Upper lobe of left lung (tissue), 6 donors: ENCODE measurements around the gene GATAD2A. TPM values are rescaled to one million over a fixed set of nuclear protein-coding genes. Genes with fewer than 3 reads are reported as not detected.
A peak's percentile ranks its signal among the peaks of the same experiment; 100 is the strongest.

Experiments used
- ATAC-seq, 2 donors: fragments of 200-7000 bp; cut with Tn5 transposase; one replicate each; pipeline ENCODE4 v1.9.1; 2022; ENCODE audit warnings: mild to moderate bottlenecking in 2 of 2, moderate library complexity in 2 of 2; ENCODE audit not compliant: low FRiP score in 2 of 2
- DNase-seq, 2 donors: peaks; one replicate each; pipeline ENCODE4 v3.0.0-alpha.2; 2019 to 2020
- H3K27ac ChIP-seq, 4 donors: fragments of 200-600 bp; sonication (generic); one replicate each; pipeline ENCODE4 v1.5.1; 2016 to 2019
- H3K27me3 ChIP-seq, 4 donors: fragments of 200-600 bp; sonication (generic); one replicate each; pipeline ENCODE4 v1.5.1; 2017 to 2019
- H3K36me3 ChIP-seq, 4 donors: fragments of 200-600 bp; sonication (generic); one replicate each; pipeline ENCODE4 v1.5.1; 2016 to 2019
- H3K4me1 ChIP-seq, 4 donors: fragments of 200-600 bp; sonication (generic); one replicate each; pipeline ENCODE4 v1.5.1; 2018 to 2019
- H3K4me3 ChIP-seq, 4 donors: fragments of 200-600 bp; sonication (generic); one replicate each; pipeline ENCODE4 v1.5.1; 2017 to 2019; ENCODE audit warnings: mild to moderate bottlenecking in 2 of 4, moderate library complexity in 1 of 4
- H3K9me3 ChIP-seq, 4 donors: fragments of 200-600 bp; sonication (generic); one replicate each; pipeline ENCODE4 v1.5.1; 2018 to 2019
- CTCF ChIP-seq, 6 experiments: fragments of 450-650 bp in 4 of 6; fragments of 200-600 bp in 2 of 6; sonication (generic) in 2 of 6; IDR thresholded peaks; one replicate each; pipeline ENCODE4 v1.5.1; 2016 to 2019; ENCODE audit warnings: antibody characterized with exemption in 6 of 6
- EP300 ChIP-seq, 4 donors: sonication (generic); formaldehyde crosslinking; IDR thresholded peaks; one replicate each; pipeline ENCODE4 v1.5.1; 2017; ENCODE audit warnings: antibody characterized with exemption in 4 of 4, control low read depth in 2 of 4
- POLR2A ChIP-seq, 4 donors: fragments of 450-650 bp; IDR thresholded peaks; one replicate each; pipeline ENCODE4 v1.5.1; 2016 to 2017; ENCODE audit warnings: antibody characterized with exemption in 4 of 4, mild to moderate bottlenecking in 2 of 4
- POLR2AphosphoS5 ChIP-seq, 2 donors: sonication (generic); formaldehyde crosslinking; IDR thresholded peaks; one replicate each; pipeline ENCODE4 v1.5.1; 2017; ENCODE audit warnings: antibody characterized with exemption in 2 of 2
- WGBS, 2 donors: methylation state at CpG; one replicate each; pipeline ENCODE4 v1.1.5; 2017 to 2018; 5-methylcytosine and 5-hydroxymethylcytosine counted together
- total RNA-seq, 6 donors: library from RNA; depleted of rRNA in 4 of 6; stranded (reverse); fragments of >200 nt in 4 of 6; gene quantifications; one replicate each; pipeline versions ENCODE4 v1.1.0 to v1.2.1, GENCODE V29; 2016 to 2021
- donor health status: DM: no; HTN: no; CAD: no; lungs with moderate emphysema.
- donor health status: DM: no; HTN: yes; CAD: no; lungs with severe emphysema.

The GATAD2A gene
- total RNA-seq, 6 donors from 2014 or later, result 60.8 to 182 (median 88.0) TPM

DNA sequence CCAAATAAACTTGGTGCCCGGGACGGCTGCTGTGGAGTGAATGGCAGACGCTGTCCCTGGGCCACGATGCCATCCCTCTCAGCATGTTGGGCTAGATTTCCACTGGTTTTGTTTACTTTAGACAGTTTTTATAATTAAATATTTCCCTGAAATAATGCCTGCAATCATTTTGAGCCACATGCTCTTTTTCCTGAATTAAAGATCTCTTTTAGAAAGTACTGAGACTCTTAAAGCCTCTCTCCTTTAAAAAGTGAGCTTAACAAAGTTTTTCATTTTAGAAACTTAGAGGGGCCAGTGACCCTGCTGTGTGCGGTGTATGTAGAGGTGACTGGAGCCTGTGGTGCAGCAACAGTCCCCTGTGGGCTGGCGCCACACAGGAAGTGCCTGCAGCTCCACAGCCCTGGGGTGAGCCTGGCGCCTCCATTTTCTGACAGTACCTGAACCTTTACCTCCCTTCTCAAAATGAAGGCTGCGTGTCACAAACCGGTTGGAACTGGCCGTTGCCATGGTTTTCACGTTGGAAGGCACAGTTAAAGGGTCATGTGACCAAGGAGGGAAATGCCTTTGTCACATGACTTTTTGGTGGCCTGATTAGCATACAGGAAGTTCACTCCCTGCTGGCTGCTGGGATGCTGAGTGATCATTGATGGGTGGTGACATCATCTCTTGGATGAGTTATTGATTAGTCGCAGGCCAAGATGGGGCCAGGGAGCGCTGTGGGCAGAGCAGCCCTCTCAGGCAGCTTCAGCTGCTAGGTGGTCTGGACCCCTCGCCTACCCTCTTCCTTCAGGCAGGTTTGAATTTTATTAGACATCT lies 83.6 kb downstream of the GATAD2A start:
- H3K9me3 ChIP-seq, result no peaks in the 10 kb centered on the region
- H3K27ac ChIP-seq, result peak overlapping the region; percentile 68 to 83 (median 79)
- ATAC-seq (peak; percentile 36 to 75), DNase-seq (peak in 1 of 2 donors; percentile 78)
- H3K36me3 ChIP-seq, result peaks cover 0 to 33% (median 21%) of the 10 kb centered on the region in 4 donors
- TF ChIP-seq EP300 (IDR thresholded peaks at IDR 0.05) (no peak), POLR2AphosphoS5 (IDR thresholded peaks at IDR 0.05) (peak; percentile 63 to 65)
- WGBS, 2 donors, result 26 to 27% methylated on average over 13 to 14 of the region's 14 CpGs
- no peaks in the 10 kb centered on the region for H3K27me3 ChIP-seq
- peaks cover 44 to 62% (median 52%) of the 10 kb centered on the region in 4 donors for H3K4me1 ChIP-seq
- H3K4me3 ChIP-seq, result peak overlapping the region in 2 of 4 donors; percentile 23 to 29

DNA sequence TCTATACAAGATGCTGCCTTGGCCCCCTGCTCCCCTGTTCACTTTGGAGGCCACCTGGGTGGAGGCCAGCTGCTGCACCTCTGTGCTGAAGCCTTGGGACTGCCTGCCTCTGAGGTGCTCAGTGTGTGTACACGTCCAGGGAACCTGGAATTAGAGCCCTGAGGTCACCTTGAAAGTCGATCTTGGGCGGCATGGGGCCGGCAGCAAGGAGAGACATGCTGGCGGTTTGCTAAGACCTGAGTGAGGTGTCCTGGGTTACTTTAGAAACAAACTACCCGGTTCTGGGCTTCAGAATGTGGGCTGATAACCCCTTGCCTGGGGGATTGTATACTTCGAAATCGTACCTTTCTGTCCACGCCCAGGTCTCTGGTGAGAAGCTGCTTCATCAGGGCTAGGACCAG lies 84.3 kb downstream of the GATAD2A start:
- Histone ChIP-seq H3K9me3 (no peaks in the 10 kb centered on the region), H3K4me1 (peaks cover 43 to 58% (median 50%) of the 10 kb centered on the region in 4 donors), H3K27ac (peak overlapping the region; percentile 68 to 83 (median 79)), H3K36me3 (peaks cover 0 to 41% (median 29%) of the 10 kb centered on the region in 4 donors), H3K27me3 (no peaks in the 10 kb centered on the region), H3K4me3 (no peak overlapping the region)
- ATAC-seq, result peak in 1 of 2 donors; percentile 5
- no peak for DNase-seq
- no peak for TF ChIP-seq EP300 (IDR thresholded peaks at IDR 0.05)
- TF ChIP-seq CTCF (IDR thresholded peaks at IDR 0.05), result no peak
- TF ChIP-seq POLR2A (IDR thresholded peaks at IDR 0.05), result no peak
- no peak for TF ChIP-seq POLR2AphosphoS5 (IDR thresholded peaks at IDR 0.05)
- WGBS, 2 donors, result 79 to 87% methylated on average over 3 to 9 of the region's 9 CpGs

DNA sequence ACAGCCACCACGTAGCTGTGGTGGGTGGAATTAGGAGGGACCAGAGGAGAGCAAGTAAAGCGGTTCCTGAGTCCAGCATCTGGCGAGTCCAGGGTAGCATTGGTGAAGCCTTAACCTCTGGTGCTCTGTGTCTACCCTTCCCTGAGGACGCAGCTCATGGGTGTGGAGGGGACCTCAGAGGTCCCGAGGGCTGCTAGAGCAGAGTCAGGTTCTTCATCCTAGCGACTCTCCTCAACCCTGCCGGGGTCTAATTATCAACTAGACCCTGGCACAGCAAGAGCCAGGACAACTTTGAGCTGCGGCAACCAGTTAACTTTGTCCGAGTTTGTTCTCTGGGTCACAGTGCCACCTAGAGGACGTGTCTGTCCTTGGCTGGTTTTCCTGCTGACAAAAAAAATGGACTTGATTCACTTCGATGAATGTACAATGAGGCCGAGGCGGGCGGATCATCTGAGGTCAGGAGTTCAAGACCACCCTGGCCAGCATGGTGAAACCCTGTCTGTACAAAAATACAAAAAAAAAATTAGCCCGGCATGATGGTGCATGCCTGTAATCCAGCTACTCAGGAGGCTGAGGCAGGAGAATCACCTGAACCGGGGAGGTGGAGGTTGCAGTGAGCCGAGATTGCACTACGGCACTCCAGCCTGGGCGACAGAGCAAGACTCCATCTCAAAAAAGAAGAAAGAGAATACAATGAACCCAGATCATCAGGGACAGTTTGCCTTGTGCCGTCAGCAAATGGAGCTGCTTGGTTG lies 84.9 kb downstream of the GATAD2A start:
- H3K36me3 ChIP-seq, result peaks cover 0 to 46% (median 31%) of the 10 kb centered on the region in 4 donors
- TF ChIP-seq CTCF (IDR thresholded peaks at IDR 0.05) (peak; percentile 58 to 86 (median 83)), POLR2A (IDR thresholded peaks at IDR 0.05) (no peak), POLR2AphosphoS5 (IDR thresholded peaks at IDR 0.05) (no peak), EP300 (IDR thresholded peaks at IDR 0.05) (no peak)
- 33 to 35% methylated on average over 20 of the region's 20 CpGs for WGBS, 2 donors
- H3K27ac ChIP-seq, result peak overlapping the region; percentile 68 to 83 (median 79)
- no peaks in the 10 kb centered on the region for H3K27me3 ChIP-seq
- ATAC-seq (peak; percentile 72 to 80), DNase-seq (peak in 1 of 2 donors; percentile 72)
- no peaks in the 10 kb centered on the region for H3K9me3 ChIP-seq
- no peak overlapping the region for H3K4me3 ChIP-seq
- peaks cover 39 to 53% (median 45%) of the 10 kb centered on the region in 4 donors for H3K4me1 ChIP-seq

DNA sequence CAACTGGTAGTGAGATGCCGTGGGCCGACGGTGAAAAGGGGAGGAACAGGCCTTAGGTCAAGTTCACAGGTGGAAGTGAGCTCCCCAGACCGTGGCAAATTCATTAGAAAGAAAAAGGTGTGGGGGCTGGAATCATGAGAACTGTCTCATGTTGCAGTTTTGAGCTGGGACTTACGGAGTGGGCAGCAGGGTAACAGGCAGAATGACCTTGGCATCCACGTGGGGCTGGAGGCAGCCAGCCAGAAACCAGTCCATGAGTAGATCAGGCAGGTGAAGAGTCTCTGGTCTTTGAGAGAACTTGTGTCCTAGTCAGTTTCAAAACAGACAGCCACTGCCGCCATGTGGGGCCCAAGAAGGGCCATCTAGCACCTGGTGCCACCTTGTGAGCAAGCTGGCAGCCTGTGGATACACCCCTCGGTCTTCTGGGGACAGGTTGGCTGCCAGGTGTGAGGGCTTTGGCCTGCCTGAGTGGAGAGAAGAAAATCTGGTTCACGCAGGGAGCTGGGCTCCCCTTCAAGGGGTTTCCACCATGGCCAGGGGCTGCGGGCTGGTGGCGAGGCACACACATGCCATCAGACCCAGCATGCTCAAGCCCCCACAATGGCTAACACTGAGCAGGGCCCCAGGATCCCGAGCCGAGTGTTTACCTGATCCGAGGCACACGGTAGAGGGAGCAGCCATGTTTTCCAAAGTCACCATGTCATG lies 86.0 kb downstream of the GATAD2A start:
- Histone ChIP-seq H3K4me1 (peaks cover 39 to 44% (median 42%) of the 10 kb centered on the region in 4 donors), H3K27ac (no peak overlapping the region), H3K36me3 (peaks cover 10 to 50% (median 40%) of the 10 kb centered on the region in 4 donors), H3K9me3 (no peaks in the 10 kb centered on the region), H3K4me3 (no peak overlapping the region), H3K27me3 (no peaks in the 10 kb centered on the region)
- TF ChIP-seq EP300 (IDR thresholded peaks at IDR 0.05), result no peak
- TF ChIP-seq POLR2A (IDR thresholded peaks at IDR 0.05), result no peak
- TF ChIP-seq CTCF (IDR thresholded peaks at IDR 0.05), result no peak
- no peak for TF ChIP-seq POLR2AphosphoS5 (IDR thresholded peaks at IDR 0.05)
- ATAC-seq (no peak), DNase-seq (peak in 1 of 2 donors; percentile 54)
- WGBS, 2 donors, result 89 to 92% methylated on average over 10 to 15 of the region's 15 CpGs
